ENCODE measurements around the gene NPM1.

DNA sequence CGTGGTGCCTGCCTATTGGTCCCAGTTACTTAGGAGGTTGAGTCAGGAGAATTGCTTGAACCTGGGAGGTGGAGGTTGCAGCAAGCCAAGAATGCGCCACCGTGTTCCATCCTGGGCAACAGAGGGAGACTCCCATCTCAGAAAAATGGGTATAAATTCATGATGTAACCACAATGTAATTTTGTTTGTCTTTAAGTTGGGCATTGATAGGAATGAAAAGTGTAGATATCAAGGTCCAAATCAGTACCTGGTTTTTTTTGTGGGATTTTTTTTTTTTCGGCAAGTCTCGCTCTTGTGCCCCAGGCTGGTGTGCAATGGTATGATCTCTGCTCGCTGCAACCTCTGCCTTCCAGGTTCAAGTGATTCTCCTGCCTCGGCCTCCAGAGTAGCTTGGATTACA is 7.4 kb downstream of the NPM1 start:
- TF ChIP-seq, protein P1, sequence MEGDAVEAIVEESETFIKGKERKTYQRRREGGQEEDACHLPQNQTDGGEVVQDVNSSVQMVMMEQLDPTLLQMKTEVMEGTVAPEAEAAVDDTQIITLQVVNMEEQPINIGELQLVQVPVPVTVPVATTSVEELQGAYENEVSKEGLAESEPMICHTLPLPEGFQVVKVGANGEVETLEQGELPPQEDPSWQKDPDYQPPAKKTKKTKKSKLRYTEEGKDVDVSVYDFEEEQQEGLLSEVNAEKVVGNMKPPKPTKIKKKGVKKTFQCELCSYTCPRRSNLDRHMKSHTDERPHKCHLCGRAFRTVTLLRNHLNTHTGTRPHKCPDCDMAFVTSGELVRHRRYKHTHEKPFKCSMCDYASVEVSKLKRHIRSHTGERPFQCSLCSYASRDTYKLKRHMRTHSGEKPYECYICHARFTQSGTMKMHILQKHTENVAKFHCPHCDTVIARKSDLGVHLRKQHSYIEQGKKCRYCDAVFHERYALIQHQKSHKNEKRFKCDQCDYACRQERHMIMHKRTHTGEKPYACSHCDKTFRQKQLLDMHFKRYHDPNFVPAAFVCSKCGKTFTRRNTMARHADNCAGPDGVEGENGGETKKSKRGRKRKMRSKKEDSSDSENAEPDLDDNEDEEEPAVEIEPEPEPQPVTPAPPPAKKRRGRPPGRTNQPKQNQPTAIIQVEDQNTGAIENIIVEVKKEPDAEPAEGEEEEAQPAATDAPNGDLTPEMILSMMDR (conservative IDR thresholded peaks at IDR 0.05 in 1 of 2, IDR thresholded peaks at IDR 0.05 in 1 of 2; ENCODE audit: extremely low read depth in 1 of 2, insufficient read depth in 1 of 2, low read depth in 1 of 2, low read length in 2 of 2) = no peak
- no peak for TF ChIP-seq EZH2 (IDR thresholded peaks at IDR 0.05; ENCODE audit: borderline replicate concordance, low read length)

Measured in mammary epithelial cell (primary cell).